Jurkat, Clone E6-1 (cell line): ENCODE results near the gene PDGFC.
"Not testable (repeated sequence)": the region's sequence is repeated elsewhere in the genome, so short reads cannot be mapped to it uniquely, and the experiment has no call there.

Experiments used
- DNase-seq: peaks from one replicate; pipeline ENCODE4 v3.0.0-alpha.2; 2011; ENCODE audit warnings: low read depth, low spot score
- H3K4me3 ChIP-seq: 2 replicates; pipeline ENCODE4 v1.5.1; 2011; ENCODE audit warnings: mild to moderate bottlenecking, low read length, control low read depth, moderate library complexity

Gene PDGFC

DNA sequence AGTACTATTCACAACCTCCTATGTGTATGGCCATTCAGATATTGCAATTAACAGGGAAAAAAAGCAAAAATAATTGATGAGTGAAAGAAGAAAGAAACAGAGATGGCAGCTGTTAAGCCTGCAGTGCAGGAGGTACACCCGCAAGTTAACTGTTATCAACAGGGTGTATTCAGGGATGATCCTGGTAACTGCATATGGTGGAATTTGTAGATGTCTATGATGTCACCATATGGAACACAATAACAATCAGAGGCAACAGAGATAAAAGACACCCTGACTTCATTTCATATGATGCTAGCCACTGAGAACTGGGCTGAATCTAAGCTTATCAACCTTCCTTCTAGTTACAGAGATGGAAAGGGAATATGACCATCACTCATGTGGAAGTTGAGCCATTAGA, 96.5 kb downstream of the PDGFC start:
- H3K4me3 ChIP-seq, result no peak overlapping the region
- DNase-seq, result no peak

DNA sequence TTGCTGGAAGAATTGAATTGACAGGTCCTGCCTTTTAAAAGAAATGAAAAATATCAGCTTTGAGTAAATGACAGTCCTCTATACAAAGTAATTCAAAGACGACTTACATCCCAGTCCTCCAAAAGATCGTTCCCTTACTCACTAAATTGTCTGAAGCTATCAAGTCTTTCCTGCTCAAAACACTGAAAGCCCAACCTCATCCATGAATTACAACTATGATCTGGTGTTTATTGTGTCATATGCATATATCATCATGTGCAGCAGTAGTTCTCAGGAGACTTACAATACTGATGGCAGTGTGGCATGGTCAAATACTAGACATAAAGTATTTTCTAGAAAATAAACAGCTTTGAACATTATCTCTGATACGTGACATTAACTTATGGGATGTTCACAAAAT, 97.8 kb downstream of the PDGFC start:
- no peak for DNase-seq
- H3K4me3 ChIP-seq, result no peak overlapping the region

DNA sequence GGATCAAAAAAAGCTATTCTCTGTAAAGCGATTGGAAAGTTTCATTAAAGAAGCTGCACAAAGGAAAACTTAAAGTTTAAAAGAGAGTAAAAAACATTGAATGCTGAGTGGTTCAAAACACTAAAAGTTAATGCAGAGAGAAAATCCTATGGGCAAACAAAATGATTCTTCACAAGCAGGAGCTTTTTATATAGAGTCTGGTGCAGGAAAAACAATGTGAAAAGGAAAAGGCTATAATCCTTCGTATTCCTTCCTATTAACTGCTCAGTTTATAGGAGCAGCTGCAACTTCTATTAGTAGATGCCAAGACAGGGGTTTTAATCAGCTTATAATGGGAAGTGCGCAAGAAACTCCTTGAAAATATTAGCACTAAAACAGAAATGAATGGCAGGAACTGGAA, 100.7 kb downstream of the PDGFC start:
- H3K4me3 ChIP-seq, result no peak overlapping the region
- no peak for DNase-seq

DNA sequence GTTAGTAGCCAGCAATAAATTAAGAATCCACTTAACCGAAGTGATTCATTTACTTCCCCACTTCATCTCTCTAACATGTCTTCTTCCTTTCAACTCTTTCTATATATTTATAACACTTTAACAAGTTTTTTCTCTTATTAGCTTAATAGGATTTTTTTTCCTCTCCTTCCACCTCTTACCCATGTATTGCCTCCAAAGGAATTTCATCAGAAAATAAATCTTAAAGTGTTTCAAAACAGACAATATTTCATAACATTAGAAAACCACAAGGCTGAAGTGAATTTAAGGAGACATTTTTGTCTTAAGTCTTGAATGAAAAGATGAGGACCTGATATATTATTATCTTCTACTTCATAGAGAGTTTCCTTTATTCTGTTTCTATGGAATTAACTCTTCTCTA, 101.5 kb downstream of the PDGFC start:
- no peak for DNase-seq
- no peak overlapping the region for H3K4me3 ChIP-seq

DNA sequence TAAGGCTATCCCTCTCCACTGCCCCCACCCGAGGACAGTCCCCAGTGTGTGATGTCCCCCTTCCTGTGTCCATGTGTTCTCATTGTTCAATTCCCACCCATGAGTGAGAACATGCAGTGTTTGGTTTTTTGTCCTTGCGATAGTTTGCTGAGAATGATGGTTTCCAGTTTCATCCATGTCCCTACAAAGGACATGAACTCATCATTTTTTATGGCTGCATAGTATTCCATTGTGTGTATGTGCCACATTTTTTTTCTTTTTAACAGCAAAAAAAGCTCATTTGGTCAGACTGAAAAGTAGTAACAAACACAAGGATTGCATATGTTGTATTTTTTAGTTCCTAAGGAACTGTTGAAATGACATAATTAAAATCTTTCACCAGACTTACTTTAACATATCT, 105.5 kb downstream of the PDGFC start:
- H3K4me3 ChIP-seq, DNase-seq: not testable (repeated sequence)

DNA sequence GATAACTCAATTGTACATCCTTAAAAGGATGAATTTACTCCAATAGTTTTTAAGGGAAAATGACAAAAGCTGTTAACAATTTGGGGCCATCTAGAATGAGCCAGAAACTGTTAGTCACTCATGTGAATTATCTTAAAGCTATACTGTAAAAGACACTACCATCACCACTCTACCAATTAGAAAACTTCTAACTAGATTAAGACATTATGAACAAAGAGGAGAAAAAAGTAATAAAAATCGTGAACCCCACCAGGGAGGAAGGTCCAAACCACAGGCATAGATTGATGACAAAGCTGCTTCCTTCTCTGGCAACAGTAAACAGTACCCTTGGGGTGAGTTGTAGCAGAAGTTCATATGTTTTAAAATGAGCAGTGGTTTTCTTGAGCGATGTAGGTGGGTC, 106.1 kb downstream of the PDGFC start:
- DNase-seq, result no peak

DNA sequence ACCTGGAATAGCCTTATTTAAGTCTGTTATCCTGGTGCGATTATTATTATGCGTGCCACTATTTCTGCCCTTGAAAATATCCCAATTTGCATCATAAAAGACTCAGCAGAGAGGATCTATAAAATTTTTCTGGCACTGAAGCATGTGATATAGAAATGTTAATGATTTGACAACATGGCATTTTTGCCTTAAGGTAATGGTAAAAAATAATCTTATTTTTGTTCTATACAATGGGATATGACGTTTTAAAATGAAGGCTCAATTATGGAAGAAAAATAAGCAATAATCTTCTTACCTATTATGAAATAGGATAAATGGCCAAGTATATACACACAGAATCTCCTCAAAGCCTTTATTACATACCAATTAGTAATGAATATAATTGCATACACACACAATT, 113.5 kb downstream of the PDGFC start:
- no peak overlapping the region for H3K4me3 ChIP-seq

More for the DNA sequence above, 106.1 kb downstream of the PDGFC start:
- no peak overlapping the region for H3K4me3 ChIP-seq

DNA sequence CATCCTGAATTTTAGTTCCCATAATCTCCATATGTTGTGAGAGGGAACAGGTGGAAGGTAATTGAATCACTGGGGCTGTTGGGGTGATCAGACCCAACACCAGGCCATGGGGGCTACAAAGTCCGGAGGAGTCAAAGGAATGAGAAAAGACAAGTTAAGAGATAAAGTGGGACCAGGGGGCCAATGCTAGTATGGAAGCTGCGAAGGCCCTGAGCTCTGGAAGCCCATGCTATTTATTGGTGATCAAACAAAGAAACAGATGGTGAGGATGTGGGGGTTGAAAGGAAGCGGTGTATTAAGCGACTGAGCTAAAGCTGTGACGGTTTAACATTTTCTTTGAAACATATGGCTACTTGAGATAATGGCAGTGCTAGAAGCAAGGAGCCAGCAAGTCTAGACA, 132.8 kb downstream of the PDGFC start:
- DNase-seq, result no peak
- H3K4me3 ChIP-seq, result no peak overlapping the region

More for the DNA sequence above, 113.5 kb downstream of the PDGFC start:
- no peak for DNase-seq

DNA sequence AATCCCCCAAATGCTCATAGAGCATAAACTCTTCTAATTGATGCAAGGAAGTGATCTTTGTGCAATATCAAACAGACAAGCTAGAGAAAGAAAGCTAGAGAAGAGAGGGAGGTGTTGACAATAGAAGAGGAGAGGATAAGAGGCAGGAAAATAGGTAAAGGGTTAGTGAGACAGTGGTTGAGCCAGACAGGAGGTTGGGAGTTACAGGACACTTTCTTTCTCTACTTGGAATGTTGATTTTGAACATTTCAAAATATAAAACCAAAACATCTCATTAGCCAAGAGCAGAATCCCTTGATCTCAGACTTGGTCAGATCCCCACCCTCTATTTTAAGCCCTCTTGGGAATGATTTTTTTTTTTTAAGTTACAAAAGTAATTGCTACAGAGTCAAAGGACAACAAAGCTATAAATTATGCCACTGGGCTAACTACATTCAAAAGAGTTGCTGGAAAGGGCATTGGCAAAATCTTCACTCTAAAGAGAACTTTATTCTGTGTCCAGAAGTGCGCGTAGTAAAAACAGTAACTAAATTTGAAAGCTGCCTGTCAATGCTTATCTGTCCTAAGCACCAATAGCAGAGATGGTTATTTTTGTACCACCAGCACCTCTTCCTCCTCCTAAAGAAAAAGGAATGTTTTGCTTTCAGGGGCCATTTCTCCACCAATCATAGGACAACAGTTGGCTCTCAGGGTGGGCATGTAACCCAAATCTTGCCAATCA, 133.8 kb downstream of the PDGFC start:
- DNase-seq, result no peak
- H3K4me3 ChIP-seq, result no peak overlapping the region

DNA sequence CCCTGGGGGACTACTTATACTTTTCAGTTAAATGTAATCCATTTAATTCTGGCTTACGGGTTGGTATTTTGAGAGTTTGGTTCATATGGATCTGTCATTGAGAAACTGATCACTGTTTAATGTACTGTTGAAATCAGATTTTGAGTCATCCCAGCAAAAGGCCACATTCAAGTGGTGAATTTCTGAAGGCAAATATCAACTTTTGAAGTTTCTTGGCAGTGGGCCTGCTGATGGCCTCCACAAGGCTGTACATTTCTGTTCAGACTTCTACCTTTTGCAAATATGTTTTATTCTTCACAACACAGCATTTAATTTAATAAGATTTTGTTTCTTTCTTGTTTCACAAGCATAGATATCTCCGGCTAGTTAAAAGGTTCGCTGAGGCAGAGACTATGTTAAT, 138.7 kb downstream of the PDGFC start:
- no peak overlapping the region for H3K4me3 ChIP-seq
- DNase-seq, result no peak

DNA sequence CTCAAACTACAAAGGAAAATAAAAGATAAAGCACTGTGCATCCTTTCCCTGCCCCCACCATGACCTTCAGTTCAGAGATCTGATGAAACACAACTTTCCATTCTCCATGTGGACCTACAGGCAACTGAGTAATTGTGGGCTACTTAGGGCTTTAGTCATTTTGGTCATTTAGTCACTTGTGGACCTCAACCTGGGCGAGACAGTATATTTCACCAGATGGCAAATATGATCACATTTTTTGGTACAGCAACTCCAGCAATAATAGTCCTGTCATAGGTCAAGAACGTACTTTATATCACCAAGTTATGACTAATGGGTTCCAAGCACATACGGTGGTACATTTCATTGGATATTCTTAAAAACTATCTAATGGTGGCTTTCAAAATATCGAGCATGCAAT, 141.2 kb downstream of the PDGFC start:
- H3K4me3 ChIP-seq, result no peak overlapping the region
- DNase-seq, result no peak

DNA sequence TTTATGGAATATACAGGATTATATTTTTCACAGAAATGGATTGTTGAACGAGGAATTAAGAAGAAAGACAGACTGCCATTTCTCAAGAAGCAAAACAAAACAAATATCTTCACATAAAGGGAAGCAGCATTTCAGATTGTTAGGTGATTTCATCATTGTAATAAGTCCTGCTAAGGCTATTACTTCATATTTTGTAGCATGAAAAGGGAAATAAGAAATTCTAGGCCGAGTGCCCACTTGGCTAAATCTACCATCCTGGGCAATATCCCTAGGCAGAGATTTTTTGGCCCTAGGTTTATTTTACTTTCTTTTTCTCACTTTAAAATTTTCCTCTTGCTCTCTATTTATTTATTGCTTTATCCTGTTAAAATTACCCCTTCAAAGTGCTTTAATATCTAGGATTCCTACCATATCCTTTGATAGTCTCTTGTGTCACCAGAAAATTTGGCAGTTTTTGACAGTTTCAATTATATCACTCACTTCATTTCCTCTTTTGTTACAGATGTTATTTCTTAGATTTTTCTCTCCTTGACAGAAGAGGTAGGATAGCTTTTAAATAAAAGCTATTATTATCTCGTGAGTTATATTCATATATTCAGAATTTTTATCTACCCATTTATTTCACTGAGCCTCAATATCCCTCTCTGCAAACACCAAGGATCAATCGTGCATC, 142.3 kb downstream of the PDGFC start:
- DNase-seq, result no peak
- no peak overlapping the region for H3K4me3 ChIP-seq

DNA sequence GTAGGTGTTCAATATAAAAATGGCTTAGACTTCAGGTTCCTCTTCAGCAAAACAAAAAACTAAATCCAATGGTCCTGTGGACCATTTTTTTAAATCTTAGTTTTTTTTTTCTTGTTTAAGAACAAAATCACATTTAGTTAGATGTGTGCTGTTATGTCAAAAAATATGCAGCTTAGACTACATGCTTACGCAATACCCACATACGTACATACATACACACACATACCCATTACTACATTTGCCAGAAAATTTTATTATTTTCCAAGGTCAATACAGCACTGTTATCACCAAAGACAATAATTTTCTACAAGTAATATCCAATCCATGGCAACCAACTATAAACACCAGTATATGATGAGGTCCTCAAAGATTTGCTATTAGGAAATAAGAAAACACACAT, 144.1 kb downstream of the PDGFC start:
- DNase-seq, result no peak
- H3K4me3 ChIP-seq, result no peak overlapping the region

DNA sequence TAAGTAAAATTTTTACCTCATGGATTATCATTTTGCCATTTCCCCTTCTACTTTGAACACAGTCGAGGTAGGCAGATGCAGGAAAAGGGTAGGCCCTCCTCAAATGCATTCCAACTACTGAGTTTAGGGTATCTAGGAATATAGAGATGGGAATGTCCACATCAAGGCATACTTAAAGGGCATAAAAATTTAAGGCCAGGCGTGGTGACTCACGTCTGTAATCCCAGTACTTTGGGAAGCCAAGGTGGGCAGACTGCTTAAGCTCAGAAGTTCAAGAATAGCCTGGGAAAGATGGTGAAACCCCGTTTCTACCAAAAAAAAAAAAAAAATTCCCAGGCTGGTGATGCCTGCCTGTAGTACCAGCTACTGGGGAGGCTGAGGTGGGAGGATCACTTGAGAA, 146.5 kb downstream of the PDGFC start:
- H3K4me3 ChIP-seq, result no peak overlapping the region
- no peak for DNase-seq

DNA sequence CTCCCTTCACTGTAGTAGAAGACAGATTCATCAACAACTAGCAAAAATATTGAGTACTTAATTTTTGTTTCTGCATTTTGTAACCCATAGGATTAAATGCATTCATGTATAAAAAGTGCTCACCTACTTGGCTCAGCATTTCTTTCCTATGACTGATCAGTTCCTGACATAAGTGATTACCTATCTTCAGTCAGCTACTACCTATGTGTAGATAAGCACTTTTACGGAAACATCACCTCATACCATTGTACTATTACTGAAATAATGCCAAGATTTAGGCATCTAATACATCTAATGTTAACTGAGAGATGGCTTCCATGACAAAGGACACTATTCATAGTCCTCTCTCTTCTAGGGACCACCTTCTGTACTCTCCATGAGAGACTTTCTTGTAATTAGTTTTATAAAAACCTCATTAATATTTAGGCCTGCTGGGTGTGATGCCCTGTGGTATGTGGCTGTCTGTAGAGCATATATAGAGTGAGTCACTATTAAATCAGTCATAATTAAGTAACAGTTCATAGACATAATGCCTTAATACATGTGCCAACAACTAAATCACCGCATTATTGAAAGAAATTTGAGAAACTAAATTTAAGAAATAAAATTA, 147.0 kb downstream of the PDGFC start:
- no peak overlapping the region for H3K4me3 ChIP-seq
- DNase-seq, result no peak

DNA sequence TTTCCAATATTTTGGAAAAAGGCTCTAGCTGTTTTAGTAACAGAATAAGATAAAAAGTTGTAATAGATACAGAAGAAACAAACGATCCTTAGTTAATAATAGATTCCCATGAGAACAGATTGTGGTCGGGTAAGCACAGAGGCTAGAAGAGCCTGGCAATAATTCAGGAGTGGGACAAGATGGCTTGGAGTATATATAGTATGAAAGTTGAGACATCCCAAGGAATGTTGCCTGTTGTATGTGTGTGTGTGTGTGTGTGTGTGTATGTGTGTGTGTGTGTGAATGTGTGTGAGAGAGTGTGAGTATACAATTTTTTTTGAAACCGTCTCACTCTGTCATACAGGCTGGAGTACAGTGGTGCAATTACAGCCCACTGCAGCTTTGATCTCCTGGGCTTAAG, 150.7 kb downstream of the PDGFC start:
- DNase-seq, result no peak
- no peak overlapping the region for H3K4me3 ChIP-seq

DNA sequence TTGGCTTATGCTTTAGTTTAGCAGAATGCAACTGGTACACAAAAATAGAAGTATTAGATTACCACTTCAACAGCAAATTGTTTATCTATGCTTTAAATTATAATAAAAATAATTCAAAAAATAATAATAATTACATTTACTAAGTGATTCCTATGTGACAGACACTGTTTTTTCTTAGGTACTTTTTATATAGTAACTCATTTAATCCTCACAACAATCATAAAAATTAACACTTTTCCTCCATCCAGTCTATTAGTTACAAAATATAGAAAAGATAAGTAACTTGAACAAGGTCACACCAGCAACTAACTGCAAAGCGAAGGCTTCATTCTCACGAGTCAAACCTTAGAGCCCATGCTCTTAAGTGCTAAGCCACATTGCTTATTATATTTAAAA, 155.2 kb downstream of the PDGFC start:
- H3K4me3 ChIP-seq, result no peak overlapping the region
- no peak for DNase-seq

DNA sequence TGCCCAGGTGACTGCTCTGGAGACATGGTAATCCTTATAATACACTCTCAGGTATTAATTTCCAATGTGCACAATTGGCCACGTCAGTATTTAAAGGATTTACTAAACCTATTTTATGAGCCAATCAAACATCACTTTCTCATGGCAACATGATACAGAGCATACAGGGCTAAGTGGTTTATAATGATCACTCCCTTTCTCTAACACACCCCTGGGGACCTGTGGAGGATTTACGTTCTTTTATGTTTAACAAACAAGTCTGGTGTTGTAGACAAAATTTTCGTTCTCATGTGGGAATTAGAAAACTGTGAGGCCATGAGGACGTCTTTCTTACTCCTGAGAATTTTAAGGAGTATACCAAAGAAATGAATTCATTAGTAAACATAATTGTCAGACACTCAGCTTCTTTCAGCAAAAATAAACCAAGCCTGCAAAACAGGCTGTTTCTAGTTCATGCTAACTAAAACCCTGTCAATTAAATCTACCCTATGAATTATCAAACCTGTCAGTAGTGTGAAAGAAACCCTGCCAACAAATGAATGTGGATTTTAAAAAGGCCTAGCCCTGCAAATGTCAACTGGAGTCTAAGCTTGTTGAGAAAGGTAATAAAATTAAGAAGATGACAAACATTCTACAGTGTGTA, 155.8 kb downstream of the PDGFC start:
- DNase-seq, result no peak

DNA sequence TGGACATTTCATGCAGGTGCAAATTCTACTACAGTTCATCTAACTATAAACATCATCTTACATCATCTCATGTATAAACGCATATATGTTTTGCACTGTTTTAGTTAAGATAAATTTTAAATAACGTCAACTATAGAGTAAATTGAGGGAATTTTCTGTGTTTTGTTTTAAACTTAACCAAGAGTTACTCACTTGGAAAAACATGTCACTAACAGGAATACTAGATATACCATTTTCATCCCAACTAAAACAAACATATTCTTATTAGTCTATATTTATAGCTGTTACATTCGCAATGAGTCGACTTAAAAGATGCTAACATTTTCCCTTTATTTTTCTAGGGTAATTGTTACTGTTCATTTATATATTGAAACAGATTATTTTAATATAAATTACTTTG, 159.6 kb downstream of the PDGFC start:
- DNase-seq, result no peak
- H3K4me3 ChIP-seq, result no peak overlapping the region

More for the DNA sequence above, 155.8 kb downstream of the PDGFC start:
- no peak overlapping the region for H3K4me3 ChIP-seq

DNA sequence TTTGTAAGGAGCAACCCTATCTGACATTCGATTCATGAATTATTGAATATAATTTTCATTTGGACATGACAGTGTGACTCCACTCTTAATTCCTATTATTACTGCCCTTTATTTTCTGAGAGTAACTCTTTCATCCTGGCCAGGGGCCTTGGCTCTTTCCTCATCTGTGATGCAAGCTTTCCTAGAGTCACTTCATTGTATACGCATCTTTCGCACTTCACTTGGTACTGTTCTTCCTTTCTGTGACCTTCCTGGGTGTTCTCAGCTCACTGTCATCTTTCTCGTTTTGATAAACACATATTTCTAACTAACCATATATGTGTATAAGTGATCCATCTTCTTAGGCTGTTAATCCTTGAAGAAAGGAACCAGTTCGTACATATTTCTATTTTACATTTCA, 160.3 kb downstream of the PDGFC start:
- no peak overlapping the region for H3K4me3 ChIP-seq
- no peak for DNase-seq
